GM12864 (cell line): Measurements from ENCODE around the gene TMEM38B.

Experiments used
- DNase-seq: peaks from one replicate; pipeline ENCODE4 v3.0.0-alpha.2; 2011; ENCODE audit warnings: low read depth
- H3K4me3 ChIP-seq: 2 replicates; pipeline ENCODE4 v1.5.1; 2011; ENCODE audit warnings: mild to moderate bottlenecking, low read depth, low read length, control low read depth
- TF ChIP-seq, protein P1 (sequence below): IDR thresholded peaks from 2 replicates; pipeline ENCODE4 v1.5.1; 2011; ENCODE audit warnings: low read depth, mild to moderate bottlenecking, moderate library complexity, low read length, control low read depth, inconsistent platforms; ENCODE audit errors: missing control alignments

TMEM38B gene

DNA sequence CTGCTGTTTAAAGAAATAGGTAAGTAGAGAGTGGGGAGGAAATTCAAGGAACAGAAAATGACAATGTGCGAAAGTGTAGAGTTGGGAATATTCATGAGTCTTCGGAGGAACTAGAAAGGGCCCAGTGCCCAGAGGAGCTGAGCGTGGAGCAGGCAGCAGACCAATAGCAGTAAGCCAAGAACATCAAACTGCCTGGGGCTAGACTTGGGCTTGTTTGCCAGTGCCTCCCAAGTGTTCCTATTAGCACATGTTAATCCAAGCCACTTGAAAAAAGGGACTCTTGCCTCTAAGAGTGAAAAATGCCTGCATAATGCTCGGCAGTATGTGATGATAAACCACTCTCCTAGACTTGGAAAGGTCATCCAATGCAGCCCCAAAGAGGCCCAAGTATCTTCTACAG, 33.3 kb upstream of the TMEM38B start:
- TF ChIP-seq, protein P1, sequence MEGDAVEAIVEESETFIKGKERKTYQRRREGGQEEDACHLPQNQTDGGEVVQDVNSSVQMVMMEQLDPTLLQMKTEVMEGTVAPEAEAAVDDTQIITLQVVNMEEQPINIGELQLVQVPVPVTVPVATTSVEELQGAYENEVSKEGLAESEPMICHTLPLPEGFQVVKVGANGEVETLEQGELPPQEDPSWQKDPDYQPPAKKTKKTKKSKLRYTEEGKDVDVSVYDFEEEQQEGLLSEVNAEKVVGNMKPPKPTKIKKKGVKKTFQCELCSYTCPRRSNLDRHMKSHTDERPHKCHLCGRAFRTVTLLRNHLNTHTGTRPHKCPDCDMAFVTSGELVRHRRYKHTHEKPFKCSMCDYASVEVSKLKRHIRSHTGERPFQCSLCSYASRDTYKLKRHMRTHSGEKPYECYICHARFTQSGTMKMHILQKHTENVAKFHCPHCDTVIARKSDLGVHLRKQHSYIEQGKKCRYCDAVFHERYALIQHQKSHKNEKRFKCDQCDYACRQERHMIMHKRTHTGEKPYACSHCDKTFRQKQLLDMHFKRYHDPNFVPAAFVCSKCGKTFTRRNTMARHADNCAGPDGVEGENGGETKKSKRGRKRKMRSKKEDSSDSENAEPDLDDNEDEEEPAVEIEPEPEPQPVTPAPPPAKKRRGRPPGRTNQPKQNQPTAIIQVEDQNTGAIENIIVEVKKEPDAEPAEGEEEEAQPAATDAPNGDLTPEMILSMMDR: no peak
- DNase-seq: no peak
- H3K4me3 ChIP-seq: no peak overlapping the region

DNA sequence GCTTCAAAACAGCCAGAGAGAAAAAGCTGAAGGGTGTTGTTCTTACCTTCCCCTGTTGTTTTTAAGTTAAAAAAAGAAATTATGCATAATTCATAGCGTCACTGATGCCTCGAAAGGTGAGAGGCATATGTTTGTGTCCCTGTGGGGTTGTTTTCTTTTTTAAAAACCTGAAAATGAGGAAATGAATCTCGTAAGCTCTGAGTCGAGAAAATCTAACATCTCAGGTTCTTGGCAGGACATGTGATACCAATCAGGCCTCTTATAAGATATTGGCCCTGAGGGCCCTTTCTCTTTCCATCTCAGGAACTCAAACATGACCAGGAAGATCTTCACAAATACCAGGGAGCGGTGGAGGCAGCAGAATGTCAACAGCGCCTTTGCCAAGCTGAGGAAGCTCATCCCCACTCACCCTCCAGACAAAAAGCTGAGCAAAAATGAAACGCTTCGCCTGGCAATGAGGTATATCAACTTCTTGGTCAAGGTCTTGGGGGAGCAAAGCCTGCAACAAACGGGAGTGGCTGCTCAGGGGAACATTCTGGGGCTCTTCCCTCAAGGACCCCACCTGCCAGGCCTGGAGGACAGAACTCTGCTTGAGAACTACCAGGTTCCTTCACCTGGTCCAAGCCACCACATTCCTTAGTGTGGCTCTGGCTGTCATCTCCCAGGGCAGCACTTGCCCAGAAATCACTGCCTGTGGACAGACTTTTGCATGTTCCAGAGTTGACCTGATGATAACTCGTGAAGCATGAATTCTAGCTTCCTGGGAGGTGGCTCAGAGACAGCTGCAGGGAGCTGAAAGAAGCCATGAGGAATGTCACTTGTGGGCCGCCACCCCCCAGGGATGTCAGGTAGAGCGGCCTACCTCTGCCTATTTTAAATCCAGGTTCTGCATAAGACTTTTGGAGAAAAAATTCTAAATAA, 31.9 kb upstream of the TMEM38B start, which contains the start of gene TAL2:
TAL2 (plus strand) TSS at position 274 of the 921 bp plus-strand sequence; CDS start at position 314, 40 bp downstream.
- TF ChIP-seq, protein P1: no peak
- no peak within 1 kb of the TSS for H3K4me3 ChIP-seq
- peak; percentile 47 for DNase-seq

- TF ChIP-seq, protein P1: no peak
- DNase-seq: no peak
Measured at GRCh38 chr9:105663914-105664313, 30.4 kb upstream of the TMEM38B start.

GRCh38 chr9:105667867-105668266, 26.5 kb upstream of the TMEM38B start:
- H3K4me3 ChIP-seq: no peak overlapping the region
- TF ChIP-seq, protein P1: no peak
- DNase-seq: no peak

More at GRCh38 chr9:105663914-105664313, 30.4 kb upstream of the TMEM38B start:
- H3K4me3 ChIP-seq: no peak overlapping the region

DNA sequence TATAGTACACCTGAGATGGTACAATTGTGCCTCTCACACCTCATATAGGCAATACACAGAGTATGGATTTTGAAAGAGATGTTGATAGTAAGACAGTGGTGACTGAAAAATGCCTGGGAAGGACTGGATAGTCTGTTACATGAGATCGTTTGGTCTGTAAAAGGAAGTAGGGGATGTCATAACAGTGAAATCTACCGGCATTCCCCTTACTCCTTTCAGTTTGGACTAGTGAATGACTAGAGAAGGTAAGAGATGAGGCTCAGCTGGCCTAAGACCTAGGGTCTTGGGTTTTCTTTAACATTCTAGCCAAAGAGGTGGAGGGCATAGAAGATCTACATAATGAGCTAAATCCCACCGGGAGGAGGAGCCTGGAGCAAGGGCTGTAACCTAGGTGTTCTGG, 24.0 kb upstream of the TMEM38B start:
- TF ChIP-seq, protein P1: no peak
- no peak for DNase-seq
- no peak overlapping the region for H3K4me3 ChIP-seq

- no peak for DNase-seq
- TF ChIP-seq, protein P1: no peak
- H3K4me3 ChIP-seq: no peak overlapping the region
Measured at GRCh38 chr9:105670775-105671174, 23.6 kb upstream of the TMEM38B start.
